ENCODE data around the gene RPL32. TPM values are rescaled to one million over a fixed set of nuclear protein-coding genes. Genes with fewer than 3 reads are reported as not detected.

RPL32 gene
- total RNA-seq, 1 donor, result 1,353 TPM

- TF ChIP-seq, protein P1, sequence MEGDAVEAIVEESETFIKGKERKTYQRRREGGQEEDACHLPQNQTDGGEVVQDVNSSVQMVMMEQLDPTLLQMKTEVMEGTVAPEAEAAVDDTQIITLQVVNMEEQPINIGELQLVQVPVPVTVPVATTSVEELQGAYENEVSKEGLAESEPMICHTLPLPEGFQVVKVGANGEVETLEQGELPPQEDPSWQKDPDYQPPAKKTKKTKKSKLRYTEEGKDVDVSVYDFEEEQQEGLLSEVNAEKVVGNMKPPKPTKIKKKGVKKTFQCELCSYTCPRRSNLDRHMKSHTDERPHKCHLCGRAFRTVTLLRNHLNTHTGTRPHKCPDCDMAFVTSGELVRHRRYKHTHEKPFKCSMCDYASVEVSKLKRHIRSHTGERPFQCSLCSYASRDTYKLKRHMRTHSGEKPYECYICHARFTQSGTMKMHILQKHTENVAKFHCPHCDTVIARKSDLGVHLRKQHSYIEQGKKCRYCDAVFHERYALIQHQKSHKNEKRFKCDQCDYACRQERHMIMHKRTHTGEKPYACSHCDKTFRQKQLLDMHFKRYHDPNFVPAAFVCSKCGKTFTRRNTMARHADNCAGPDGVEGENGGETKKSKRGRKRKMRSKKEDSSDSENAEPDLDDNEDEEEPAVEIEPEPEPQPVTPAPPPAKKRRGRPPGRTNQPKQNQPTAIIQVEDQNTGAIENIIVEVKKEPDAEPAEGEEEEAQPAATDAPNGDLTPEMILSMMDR (IDR thresholded peaks at IDR 0.05; ENCODE audit: insufficient read depth, low read length), result no peak
- H3K4me3 ChIP-seq (ENCODE audit: low read depth, low read length), result no peak overlapping the region
- DNase-seq (ENCODE audit: low read depth), result no peak
Observed at GRCh38 chr3:12809001-12809400, 32.4 kb downstream of the RPL32 start.

DNA sequence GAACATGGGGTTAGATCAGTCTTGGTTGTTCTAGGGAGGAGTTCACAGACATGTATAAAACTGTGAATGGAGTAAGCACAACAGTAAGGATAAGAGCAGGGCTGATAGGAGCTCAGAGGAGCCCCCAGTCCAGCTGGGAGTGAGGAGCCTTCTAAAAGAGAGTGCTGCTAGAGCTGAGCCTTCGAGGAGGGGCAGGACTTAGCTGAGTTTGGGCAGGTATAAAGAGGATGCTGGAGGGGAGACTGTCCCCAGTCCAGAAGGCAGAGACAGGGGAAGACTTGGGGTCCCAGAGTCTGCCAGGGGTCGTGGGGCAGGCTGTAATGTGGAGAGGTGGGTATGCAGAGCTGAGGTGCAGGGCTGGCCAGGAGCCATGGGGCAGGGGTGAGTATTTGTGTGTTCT, 32.8 kb downstream of the RPL32 start:
- H3K4me3 ChIP-seq (ENCODE audit: low read depth, low read length), result no peak overlapping the region
- TF ChIP-seq, protein P1 (IDR thresholded peaks at IDR 0.05; ENCODE audit: insufficient read depth, low read length), result no peak
- no peak for DNase-seq (ENCODE audit: low read depth)

DNA sequence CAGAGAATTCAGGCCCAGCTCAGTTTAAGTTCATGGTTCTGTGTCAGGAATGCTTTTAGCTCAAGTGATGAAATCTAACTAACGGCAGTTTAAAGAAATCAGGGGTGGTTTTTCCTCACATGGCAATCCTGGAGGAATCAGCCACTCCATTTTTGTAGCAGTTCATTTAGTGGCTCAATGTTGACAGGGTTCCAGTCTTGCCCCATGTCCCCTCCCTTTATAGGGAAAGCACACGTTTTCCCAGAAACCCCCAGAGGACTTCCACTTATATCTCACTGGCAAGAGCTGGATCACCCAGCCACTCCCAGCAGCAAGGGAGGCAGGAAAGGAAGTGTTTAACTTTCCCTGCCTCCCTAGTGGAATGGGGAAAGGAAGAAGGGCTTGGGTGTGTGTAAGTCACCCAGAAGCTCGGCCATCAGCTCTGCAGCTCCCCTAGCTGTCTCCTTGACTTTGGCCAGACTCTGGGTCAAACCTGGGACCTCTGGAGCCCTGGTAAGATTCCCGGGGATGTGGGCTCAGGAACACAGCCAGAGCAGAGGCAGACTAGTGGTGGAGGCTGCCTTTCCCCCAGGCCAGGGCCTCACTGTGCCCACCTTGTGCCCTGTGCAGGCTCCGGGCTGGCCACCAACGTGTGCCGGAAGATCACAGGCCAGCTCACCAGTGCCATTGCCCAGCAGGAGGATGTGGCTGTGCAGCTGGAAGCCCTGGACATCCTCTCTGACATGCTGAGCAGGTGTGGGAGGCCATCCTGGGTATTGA, 33.6 kb downstream of the RPL32 start:
- peak; percentile 11 for DNase-seq (ENCODE audit: low read depth)
- TF ChIP-seq, protein P1 (IDR thresholded peaks at IDR 0.05; ENCODE audit: insufficient read depth, low read length), result no peak
- H3K4me3 ChIP-seq (ENCODE audit: low read depth, low read length), result no peak overlapping the region

GRCh38 chr3:12807066-12807465, 34.3 kb downstream of the RPL32 start:
- DNase-seq (ENCODE audit: low read depth), result no peak
- no peak overlapping the region for H3K4me3 ChIP-seq (ENCODE audit: low read depth, low read length)
- TF ChIP-seq, protein P1 (IDR thresholded peaks at IDR 0.05; ENCODE audit: insufficient read depth, low read length), result no peak

DNA sequence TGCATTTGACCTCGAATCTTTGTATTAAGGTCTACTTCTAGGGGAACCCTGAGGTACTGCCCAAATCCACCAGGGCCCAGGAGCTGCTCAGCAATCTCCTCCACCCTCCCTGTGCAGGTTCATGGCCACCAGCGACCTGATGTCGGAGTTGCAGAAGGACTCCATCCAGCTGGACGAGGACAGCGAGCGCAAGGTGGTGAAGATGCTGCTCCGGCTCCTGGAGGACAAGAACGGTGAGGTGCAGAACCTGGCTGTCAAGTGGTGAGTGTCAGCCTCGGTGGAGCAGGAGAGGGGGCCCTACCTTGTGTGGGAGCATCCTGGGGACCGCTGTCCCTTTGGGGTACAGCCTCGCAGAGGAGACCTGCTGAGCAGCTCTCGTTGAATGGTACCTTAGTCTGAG, 38.0 kb downstream of the RPL32 start:
- no peak overlapping the region for H3K4me3 ChIP-seq (ENCODE audit: low read depth, low read length)
- DNase-seq (ENCODE audit: low read depth), result no peak
- TF ChIP-seq, protein P1 (IDR thresholded peaks at IDR 0.05; ENCODE audit: insufficient read depth, low read length), result no peak

DNA sequence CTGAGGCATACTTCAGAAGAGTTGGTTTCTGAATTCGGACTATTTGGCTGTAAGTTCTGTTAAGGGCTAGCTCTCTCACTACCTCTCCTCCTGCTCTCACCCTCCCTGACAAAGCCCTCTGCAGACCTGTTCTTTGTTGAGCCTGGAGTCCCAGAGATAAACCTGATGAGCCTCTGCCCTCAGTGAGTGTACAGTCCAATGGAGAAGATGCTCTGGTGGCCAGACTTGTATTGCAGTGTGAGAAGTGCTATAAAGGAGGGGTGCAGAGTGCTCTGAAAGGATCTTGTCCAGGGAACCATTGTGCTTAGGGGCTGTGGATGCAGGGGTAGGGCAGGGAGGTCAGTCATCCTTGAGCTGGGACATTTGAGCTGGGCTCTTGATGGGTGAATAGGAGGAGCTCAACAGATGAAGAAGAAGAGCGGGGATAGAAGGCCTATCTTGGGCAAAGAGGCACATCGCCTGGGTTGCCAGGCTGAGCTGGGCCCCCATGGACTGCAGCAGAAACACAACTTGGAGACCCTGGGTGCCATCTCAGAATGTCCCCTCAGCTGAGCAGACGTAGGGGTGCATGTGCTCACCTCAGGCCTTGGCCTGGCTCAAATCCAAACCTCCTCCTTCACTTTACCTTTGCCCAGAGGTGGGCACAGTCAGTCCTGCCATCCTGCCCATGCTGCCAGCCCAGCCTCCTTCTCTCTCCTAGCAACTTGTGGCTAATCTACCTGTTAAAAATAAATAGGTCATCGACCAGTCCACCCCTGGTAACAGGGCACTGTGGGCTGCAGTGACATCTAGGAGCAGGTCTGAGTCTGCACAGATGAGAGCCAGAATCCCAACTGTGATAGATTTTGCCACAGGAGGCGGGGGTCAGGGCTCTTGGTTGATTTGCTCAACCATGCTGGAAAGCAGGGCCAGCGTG, 41.6 kb downstream of the RPL32 start:
- TF ChIP-seq, protein P1 (IDR thresholded peaks at IDR 0.05; ENCODE audit: insufficient read depth, low read length), result no peak
- H3K4me3 ChIP-seq (ENCODE audit: low read depth, low read length), result no peak overlapping the region

More for the DNA sequence above, 41.6 kb downstream of the RPL32 start:
- DNase-seq (ENCODE audit: low read depth), result no peak
